ENCODE data around the gene TLK1. TPM values are rescaled to one million over a fixed set of nuclear protein-coding genes. Genes with fewer than 3 reads are reported as not detected.

The TLK1 gene
- total and polyA plus RNA-seq, 2 donors (not counting 3 experiments of a cell fraction or from before 2014, with no cell fraction given), result 5.8 to 62.7 TPM

DNA sequence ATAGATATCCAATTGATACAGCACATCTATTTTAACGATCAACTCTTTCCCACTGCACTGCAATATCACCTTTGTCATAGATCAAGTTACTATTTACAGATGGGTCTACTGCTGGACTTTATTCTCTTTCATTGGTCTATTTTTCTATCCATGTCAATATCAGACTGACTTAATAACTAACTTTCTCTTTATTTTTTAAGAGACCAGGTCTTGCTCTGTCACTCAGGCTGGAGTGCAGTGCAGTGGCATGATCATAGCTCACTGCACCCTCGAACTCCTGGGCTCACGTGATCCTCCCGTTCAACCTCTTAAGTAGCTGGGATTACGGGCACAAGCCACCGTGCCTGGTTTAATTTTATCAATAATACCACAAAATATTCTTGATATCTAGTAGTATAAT lies 71.2 kb downstream of the TLK1 start:
- Histone ChIP-seq H3K4me3 (replicated peaks in 1 of 3; ENCODE audit: insufficient read depth in 1 of 3, low read depth in 1 of 3, low read length in 3 of 3) (no peak overlapping the region), H3K9me1 (replicated peaks; ENCODE audit: control insufficient read depth, extremely low read depth, insufficient read depth, low read length) (peaks cover 2% of the 10 kb centered on the region), H3K9ac (replicated peaks; ENCODE audit: extremely low read depth, insufficient read depth, low read length) (no peak overlapping the region), H2AFZ (ENCODE audit: low read depth, low read length) (no peak overlapping the region), H3K4me2 (ENCODE audit: insufficient read depth, low read length) (no peak overlapping the region), H3K27ac (ENCODE audit: insufficient read depth, low read depth, low read length) (no peak overlapping the region), H3K4me1 (ENCODE audit: control insufficient read depth, extremely low read depth, insufficient read depth, low read length) (peaks cover 14% of the 10 kb centered on the region), H3K9me3 (replicated peaks; ENCODE audit: control insufficient read depth, insufficient read depth, low read length) (no peaks in the 10 kb centered on the region), H3K79me2 (ENCODE audit: control insufficient read depth, insufficient read depth, low read length) (peaks cover 50% of the 10 kb centered on the region), H3K36me3 (ENCODE audit: control insufficient read depth in 2 of 2, extremely low read depth in 1 of 2, insufficient read depth in 2 of 2, low read length in 2 of 2) (no peaks in the 10 kb centered on the region), H4K20me1 (replicated peaks; ENCODE audit: control insufficient read depth, extremely low read depth, insufficient read depth, low read length) (peaks cover 3% of the 10 kb centered on the region), H3K27me3 (ENCODE audit: control insufficient read depth in 2 of 2, insufficient read depth in 2 of 2, low read length in 2 of 2) (no peaks in the 10 kb centered on the region)
- ChIA-PET POLR2A (no interaction called here), CTCF (interaction anchor here (3.3 kb wide), 2 partner anchors 69 to 327 kb away, joined by 31 to 43 read pairs; no protein-coding TSS in a partner anchor)
- FAIRE-seq, result no peak
- TF ChIP-seq MYC (IDR thresholded peaks at IDR 0.05; ENCODE audit: low read depth, low read length) (no peak), POLR2AphosphoS5 (IDR thresholded peaks at IDR 0.05; ENCODE audit: insufficient read depth, low read depth, low read length) (no peak), FOS (IDR thresholded peaks at IDR 0.05; ENCODE audit: borderline replicate concordance, insufficient read depth, low read length) (no peak), JUN (IDR thresholded peaks at IDR 0.05; ENCODE audit: borderline replicate concordance, insufficient read depth, insufficient read length, low read depth) (no peak), POLR2A (IDR thresholded peaks at IDR 0.05; ENCODE audit: low read depth, low read length) (no peak)
- intact Hi-C loops (cut with micrococcal nuclease), result no loop called here
- no TSS peak for BruUV-seq (replicated peaks)
- dilution Hi-C loops (cut with MboI; ENCODE audit: extremely low pct_ligation_motif_present, low sequenced_read_pairs), result no loop called here
- DNase-seq (ENCODE audit: low read depth, low spot score), result no peak

DNA sequence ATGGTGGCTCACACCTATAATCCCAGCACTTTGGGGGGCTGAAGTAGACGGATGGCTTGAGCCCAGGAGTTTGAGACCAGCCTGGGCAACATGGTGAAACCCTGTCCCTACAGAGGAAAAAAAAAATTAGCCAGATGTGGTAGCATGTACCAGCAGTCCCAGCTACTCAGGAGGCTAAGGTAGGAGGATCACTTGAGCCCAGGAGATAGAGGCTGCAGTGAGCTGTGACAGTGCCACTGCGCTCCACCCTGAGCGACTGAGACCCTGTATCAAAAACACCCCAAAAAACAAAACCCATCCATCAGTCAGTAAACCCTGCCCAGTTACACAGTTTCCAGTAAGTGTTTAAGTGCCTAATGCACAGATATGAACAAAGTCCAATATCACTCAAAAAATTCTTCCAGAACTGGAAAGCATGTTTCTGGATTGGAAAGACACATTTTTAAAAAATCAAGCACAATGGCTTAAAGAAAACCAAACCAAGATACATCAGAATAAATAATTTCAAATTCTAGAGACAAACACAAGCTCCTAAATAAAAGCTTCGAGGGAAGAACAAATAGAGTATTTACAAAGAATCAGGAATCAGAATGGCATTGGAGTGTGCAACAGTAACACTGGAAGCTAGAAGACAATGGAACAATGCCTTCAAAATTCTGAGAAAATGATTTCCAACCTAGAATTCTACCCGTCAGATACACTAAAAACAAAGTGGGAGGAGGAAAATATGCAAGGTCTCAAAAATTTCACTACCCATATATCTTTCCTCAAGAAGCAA lies 72.4 kb downstream of the TLK1 start:
- no peak for FAIRE-seq
- intact Hi-C loops (cut with micrococcal nuclease), result no loop called here
- Histone ChIP-seq H3K9me1 (replicated peaks; ENCODE audit: control insufficient read depth, extremely low read depth, insufficient read depth, low read length) (peaks cover 2% of the 10 kb centered on the region), H3K4me3 (replicated peaks in 1 of 3; ENCODE audit: insufficient read depth in 1 of 3, low read depth in 1 of 3, low read length in 3 of 3) (no peak overlapping the region), H3K79me2 (ENCODE audit: control insufficient read depth, insufficient read depth, low read length) (peaks cover 45% of the 10 kb centered on the region), H3K27me3 (ENCODE audit: control insufficient read depth in 2 of 2, insufficient read depth in 2 of 2, low read length in 2 of 2) (no peaks in the 10 kb centered on the region), H3K9ac (replicated peaks; ENCODE audit: extremely low read depth, insufficient read depth, low read length) (no peak overlapping the region), H4K20me1 (replicated peaks; ENCODE audit: control insufficient read depth, extremely low read depth, insufficient read depth, low read length) (peaks cover 2% of the 10 kb centered on the region), H3K4me1 (ENCODE audit: control insufficient read depth, extremely low read depth, insufficient read depth, low read length) (peaks cover 14% of the 10 kb centered on the region), H3K4me2 (ENCODE audit: insufficient read depth, low read length) (no peak overlapping the region), H3K27ac (ENCODE audit: insufficient read depth, low read depth, low read length) (no peak overlapping the region), H3K9me3 (replicated peaks; ENCODE audit: control insufficient read depth, insufficient read depth, low read length) (no peaks in the 10 kb centered on the region), H3K36me3 (ENCODE audit: control insufficient read depth in 2 of 2, extremely low read depth in 1 of 2, insufficient read depth in 2 of 2, low read length in 2 of 2) (no peaks in the 10 kb centered on the region), H2AFZ (ENCODE audit: low read depth, low read length) (no peak overlapping the region)
- TF ChIP-seq, protein P1, sequence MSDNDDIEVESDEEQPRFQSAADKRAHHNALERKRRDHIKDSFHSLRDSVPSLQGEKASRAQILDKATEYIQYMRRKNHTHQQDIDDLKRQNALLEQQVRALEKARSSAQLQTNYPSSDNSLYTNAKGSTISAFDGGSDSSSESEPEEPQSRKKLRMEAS (IDR thresholded peaks at IDR 0.05; ENCODE audit: insufficient read depth, insufficient read length), result no peak
- POLR2A ChIA-PET, result no interaction called here
- CTCF ChIA-PET, result interaction anchor here (1.4 to 3.3 kb wide), 20 partner anchors 9 to 360 kb away, joined by 4 to 43 read pairs (median 10); no protein-coding TSS in a partner anchor
- BruUV-seq (replicated peaks), result no TSS peak
- no peak for DNase-seq (ENCODE audit: low read depth, low spot score)
- dilution Hi-C loops (cut with MboI; ENCODE audit: extremely low pct_ligation_motif_present, low sequenced_read_pairs), result no loop called here

Measured in endothelial cell of umbilical vein (primary cell).